GM18526 (cell line): Measurements from ENCODE around the gene FSHR.

ENCODE experiments used
- POLR2A ChIP-seq: IDR thresholded peaks from 3 replicates; pipeline ENCODE4 v1.6.1; 2011; ENCODE audit not compliant: insufficient read length; ENCODE audit errors: extremely low read depth

FSHR gene

GRCh38 chr2:49004036-49004626 is 150.2 kb downstream of the FSHR start:
- TF ChIP-seq POLR2A, result no peak

- no peak for TF ChIP-seq POLR2A
Observed at GRCh38 chr2:49003201-49003600, 151.1 kb downstream of the FSHR start.

- no peak for TF ChIP-seq POLR2A
Observed at GRCh38 chr2:49002750-49003149, 151.6 kb downstream of the FSHR start.

GRCh38 chr2:49000695-49001094 is 153.6 kb downstream of the FSHR start:
- TF ChIP-seq POLR2A, result no peak

GRCh38 chr2:48998449-48998848 is 155.9 kb downstream of the FSHR start:
- TF ChIP-seq POLR2A, result no peak

- no peak for TF ChIP-seq POLR2A
Observed at GRCh38 chr2:48993576-48993975, 160.7 kb downstream of the FSHR start.

- TF ChIP-seq POLR2A, result no peak
Observed at GRCh38 chr2:48991415-48992131, 162.7 kb downstream of the FSHR start.

- TF ChIP-seq POLR2A, result no peak
Observed at GRCh38 chr2:48984922-48985321, 169.4 kb downstream of the FSHR start.

GRCh38 chr2:48983551-48983950 is 170.8 kb downstream of the FSHR start:
- TF ChIP-seq POLR2A, result no peak

GRCh38 chr2:48982887-48983435 is 171.4 kb downstream of the FSHR start:
- no peak for TF ChIP-seq POLR2A

- no peak for TF ChIP-seq POLR2A
Observed at GRCh38 chr2:48980846-48981245, 173.5 kb downstream of the FSHR start.

- no peak for TF ChIP-seq POLR2A
Observed at GRCh38 chr2:48979691-48980090, 174.6 kb downstream of the FSHR start.

GRCh38 chr2:48978131-48978530 is 176.2 kb downstream of the FSHR start:
- TF ChIP-seq POLR2A, result no peak

GRCh38 chr2:48971801-48972200 is 182.5 kb downstream of the FSHR start:
- TF ChIP-seq POLR2A, result no peak

GRCh38 chr2:48968011-48968410 is 186.3 kb downstream of the FSHR start:
- no peak for TF ChIP-seq POLR2A

GRCh38 chr2:48965204-48965603 is 189.1 kb downstream of the FSHR start:
- TF ChIP-seq POLR2A, result no peak

GRCh38 chr2:48961009-48961408 is 193.3 kb downstream of the FSHR start:
- TF ChIP-seq POLR2A, result no peak
